GM12801 (cell line): Measurements from ENCODE around the gene ATXN8OS.

Source experiments
- CTCF ChIP-seq: IDR thresholded peaks from one replicate; pipeline ENCODE4 v1.5.1; 2011; ENCODE audit warnings: control low read depth; ENCODE audit not compliant: insufficient read length; ENCODE audit errors: extremely low read depth

ATXN8OS gene

GRCh38 chr13:70107498-70108281 lies at the start of gene ATXN8OS:
Gene ATXN8OS (plus strand): TSS chr13:70107826.
- TF ChIP-seq CTCF: no peak

- no peak for TF ChIP-seq CTCF
Measured at GRCh38 chr13:70080012-70080411, 27.6 kb upstream of the ATXN8OS start.

GRCh38 chr13:70087247-70087646 lies 20.4 kb upstream of the ATXN8OS start:
- TF ChIP-seq CTCF: no peak

GRCh38 chr13:70088926-70089325 lies 18.7 kb upstream of the ATXN8OS start:
- TF ChIP-seq CTCF: no peak

- no peak for TF ChIP-seq CTCF
Measured at GRCh38 chr13:70090036-70090723, 17.4 kb upstream of the ATXN8OS start.

- TF ChIP-seq CTCF: no peak
Measured at GRCh38 chr13:70098669-70099068, 9.0 kb upstream of the ATXN8OS start.

- no peak for TF ChIP-seq CTCF
Measured at GRCh38 chr13:70104481-70104880, 3.1 kb upstream of the ATXN8OS start.
